Subcutaneous adipose tissue (tissue), 4 donors: ENCODE results near the gene MYZAP. TPM values are rescaled to one million over a fixed set of nuclear protein-coding genes. Genes with fewer than 3 reads are reported as not detected.

Source experiments
- total RNA-seq, 4 donors: library from RNA; depleted of rRNA; stranded (reverse); fragments of >200 nt; gene quantifications; one replicate each; pipeline ENCODE4 v1.1.0, GENCODE V29; 2016
- TF ChIP-seq, protein P1 (sequence below): fragments of 450-650 bp; IDR thresholded peaks from one replicate; pipeline ENCODE4 v1.5.1; 2016; ENCODE audit warnings: low read depth, mild to moderate bottlenecking, control low read depth, antibody characterized with exemption, moderate library complexity

The MYZAP gene
- total RNA-seq, 4 donors from 2014 or later: 22.5 to 31.8 (median 28.3) TPM

DNA sequence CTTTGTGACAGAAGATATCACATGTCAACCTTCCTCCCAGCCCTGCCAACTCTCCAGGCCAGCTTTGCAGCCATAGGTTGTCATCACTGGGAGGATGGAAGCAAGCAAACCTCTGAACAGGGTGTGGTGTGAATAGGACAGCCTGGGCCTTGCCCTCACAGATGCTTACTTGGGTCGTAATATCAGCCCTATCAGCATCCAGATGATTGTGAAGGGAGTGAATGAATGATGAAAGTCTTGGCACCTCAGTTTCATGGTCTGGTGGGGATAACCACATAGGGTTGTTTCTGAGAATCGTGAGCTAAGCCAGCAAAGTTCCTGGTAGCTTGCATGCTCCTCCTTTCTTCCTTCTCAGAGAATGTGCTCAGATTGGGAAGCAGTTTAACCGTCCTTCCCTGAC lies 59.7 kb downstream of the MYZAP start:
- TF ChIP-seq, protein P1, sequence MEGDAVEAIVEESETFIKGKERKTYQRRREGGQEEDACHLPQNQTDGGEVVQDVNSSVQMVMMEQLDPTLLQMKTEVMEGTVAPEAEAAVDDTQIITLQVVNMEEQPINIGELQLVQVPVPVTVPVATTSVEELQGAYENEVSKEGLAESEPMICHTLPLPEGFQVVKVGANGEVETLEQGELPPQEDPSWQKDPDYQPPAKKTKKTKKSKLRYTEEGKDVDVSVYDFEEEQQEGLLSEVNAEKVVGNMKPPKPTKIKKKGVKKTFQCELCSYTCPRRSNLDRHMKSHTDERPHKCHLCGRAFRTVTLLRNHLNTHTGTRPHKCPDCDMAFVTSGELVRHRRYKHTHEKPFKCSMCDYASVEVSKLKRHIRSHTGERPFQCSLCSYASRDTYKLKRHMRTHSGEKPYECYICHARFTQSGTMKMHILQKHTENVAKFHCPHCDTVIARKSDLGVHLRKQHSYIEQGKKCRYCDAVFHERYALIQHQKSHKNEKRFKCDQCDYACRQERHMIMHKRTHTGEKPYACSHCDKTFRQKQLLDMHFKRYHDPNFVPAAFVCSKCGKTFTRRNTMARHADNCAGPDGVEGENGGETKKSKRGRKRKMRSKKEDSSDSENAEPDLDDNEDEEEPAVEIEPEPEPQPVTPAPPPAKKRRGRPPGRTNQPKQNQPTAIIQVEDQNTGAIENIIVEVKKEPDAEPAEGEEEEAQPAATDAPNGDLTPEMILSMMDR: no peak

DNA sequence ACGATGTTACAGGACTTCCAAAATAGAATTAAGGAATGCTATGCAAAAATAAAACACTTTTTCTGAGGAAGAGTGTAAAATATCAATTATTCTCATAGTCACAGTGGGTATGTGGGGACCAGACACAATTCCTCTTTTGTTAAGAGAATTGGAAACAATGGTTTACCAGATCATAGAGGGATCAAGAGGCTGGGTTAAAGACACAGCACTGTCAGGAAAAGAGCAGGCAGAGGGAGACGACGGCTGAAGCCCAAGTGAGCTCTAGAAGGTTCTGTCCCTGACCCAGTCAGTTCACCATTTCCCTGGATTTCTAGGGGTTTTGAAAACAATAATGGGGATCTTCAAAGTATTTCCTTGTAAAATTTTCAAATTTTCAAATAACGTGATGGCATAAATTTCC lies 60.8 kb downstream of the MYZAP start:
- TF ChIP-seq, protein P1: no peak

DNA sequence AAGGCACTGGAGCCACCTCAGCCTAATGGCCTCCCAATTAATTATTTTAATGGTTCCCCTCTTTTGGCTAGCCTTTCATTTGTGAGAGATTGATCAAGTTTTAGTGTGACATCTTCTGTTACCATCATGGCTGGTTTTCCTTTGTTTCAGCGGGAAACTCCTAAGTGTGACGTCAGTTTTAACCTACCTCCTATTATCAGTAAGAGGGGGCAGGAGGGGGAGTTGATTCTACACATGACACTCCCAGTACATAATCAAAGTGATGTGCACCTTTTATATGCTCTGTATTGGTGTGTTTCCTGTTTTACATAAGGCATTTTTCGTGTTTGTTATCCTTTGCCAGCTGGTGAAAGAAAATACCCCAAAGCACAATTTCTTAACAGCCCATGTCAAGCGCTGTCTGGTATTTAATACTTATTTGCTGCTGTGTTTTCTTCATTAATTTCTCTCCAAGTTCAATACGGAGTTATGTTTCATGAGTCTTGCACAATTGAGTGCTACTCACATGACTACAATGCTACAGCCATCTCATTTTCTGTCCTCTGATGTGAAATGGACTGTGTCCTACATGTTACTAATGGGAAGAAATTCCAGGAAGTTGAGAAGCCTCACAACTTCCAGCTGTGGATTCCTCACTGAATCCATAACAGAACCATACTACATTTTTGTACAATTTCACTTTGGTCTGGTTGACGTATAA lies 62.6 kb downstream of the MYZAP start:
- TF ChIP-seq, protein P1: no peak

DNA sequence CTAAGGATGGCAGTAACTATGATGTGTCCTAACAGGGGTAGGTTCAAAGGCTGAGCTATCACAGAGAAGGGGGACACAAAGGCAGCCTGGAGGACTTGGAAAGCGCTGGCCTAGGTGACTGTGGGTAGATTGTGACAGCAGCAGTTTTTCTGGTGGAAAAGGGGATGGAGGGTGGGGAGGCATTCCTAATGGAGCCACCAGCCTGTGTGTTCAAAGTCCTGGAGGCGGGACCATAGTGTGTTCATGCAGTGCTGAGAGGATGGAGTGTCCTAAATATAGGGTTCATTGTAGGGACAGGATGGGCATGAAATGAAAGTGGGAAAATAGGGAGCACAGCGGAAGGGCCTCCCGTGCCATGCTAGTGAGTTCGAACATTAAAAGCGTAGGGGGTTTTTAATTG lies 63.3 kb downstream of the MYZAP start:
- TF ChIP-seq, protein P1: no peak

DNA sequence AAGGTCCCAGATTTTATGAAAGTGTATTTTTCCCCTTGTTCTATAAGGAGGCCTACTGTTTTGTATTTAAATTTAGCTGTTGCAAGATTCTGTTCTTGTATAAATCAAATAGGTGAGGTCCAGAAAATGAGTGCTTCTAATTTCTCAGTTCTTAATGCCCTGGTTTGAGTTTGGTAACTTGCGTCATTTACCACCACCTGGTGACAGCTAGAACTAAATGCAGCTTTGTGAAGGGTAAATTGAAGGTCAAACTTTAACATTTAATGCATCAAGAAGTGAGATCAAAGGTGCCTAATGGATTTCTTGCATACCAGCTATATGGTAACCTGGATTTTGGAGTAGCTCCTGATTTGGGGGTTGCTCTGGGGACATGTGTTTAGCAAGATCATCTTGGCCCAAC lies 64.1 kb downstream of the MYZAP start:
- TF ChIP-seq, protein P1: no peak

DNA sequence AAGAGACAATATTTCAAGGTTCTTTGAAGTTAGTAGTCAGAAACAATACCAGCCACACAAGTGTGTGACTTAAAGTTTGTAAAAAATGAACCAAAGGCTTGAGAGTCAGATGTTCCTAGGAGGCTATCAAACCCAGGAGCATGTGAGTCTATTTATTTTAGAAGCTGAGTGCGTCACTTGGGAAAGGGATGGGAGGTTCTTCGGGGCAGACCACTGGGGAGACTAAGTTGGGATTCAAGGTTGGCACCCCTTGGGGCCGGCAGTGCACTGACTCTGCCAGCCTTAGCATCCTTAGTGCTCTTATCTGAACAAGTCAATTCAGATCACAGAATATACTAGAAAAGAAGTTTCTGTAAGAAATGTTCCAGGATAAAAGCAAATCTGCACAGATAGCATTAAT lies 64.7 kb downstream of the MYZAP start:
- TF ChIP-seq, protein P1: no peak

DNA sequence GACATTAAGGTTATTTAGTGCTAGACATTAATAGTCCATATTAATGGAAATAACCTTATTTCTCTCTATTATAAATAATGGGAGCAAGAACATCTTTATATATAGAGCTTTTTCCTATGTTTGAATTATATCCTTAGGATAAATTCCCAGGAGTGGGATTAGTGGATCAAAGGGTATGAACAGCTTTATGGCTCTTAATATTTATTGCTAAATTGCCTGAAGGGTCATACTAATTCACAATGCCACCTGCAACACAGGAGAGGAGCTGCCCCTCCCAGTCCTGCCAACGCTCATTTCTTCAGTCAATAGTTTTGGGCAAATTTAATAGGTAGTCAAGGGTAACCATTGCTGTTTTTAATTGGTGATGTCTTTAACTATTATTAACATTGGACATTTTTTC lies 65.9 kb downstream of the MYZAP start:
- TF ChIP-seq, protein P1: no peak
